ENCODE data around the gene MS4A10.

DNA sequence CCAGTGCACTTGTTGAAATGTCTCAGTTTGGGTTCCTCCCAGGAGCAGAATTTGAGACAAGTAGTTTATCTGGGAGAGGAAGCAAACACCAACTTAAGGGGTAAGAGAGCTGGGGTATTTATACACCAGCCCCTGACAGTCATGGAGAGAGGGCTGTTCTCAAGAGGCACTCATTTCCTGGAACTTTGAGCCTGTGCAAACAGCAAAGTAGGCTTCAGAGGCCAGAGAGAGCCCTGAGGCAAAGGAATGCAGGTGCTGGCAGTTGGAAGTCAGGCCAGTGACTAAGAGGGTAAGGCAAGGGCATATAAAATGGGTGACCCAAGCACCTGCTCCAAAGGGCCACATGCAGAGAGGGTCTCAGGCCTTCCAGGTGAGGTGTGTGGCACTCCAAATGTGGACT is 44.6 kb upstream of the MS4A10 start:
- TF ChIP-seq, protein P1, sequence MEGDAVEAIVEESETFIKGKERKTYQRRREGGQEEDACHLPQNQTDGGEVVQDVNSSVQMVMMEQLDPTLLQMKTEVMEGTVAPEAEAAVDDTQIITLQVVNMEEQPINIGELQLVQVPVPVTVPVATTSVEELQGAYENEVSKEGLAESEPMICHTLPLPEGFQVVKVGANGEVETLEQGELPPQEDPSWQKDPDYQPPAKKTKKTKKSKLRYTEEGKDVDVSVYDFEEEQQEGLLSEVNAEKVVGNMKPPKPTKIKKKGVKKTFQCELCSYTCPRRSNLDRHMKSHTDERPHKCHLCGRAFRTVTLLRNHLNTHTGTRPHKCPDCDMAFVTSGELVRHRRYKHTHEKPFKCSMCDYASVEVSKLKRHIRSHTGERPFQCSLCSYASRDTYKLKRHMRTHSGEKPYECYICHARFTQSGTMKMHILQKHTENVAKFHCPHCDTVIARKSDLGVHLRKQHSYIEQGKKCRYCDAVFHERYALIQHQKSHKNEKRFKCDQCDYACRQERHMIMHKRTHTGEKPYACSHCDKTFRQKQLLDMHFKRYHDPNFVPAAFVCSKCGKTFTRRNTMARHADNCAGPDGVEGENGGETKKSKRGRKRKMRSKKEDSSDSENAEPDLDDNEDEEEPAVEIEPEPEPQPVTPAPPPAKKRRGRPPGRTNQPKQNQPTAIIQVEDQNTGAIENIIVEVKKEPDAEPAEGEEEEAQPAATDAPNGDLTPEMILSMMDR (IDR thresholded peaks at IDR 0.05; ENCODE audit: low read depth, low read length, missing input control) = no peak
- TF ChIP-seq YY1 (IDR thresholded peaks at IDR 0.05) = no peak
